Adrenal gland (tissue), 12 donors: Measurements from ENCODE around the gene PCK1. TPM values are rescaled to one million over a fixed set of nuclear protein-coding genes. Genes with fewer than 3 reads are reported as not detected.

Experiments
- DNase-seq, 7 donors: peaks; one replicate each; pipeline ENCODE4 v3.0.0-alpha.2; 2019 to 2020
- H3K27ac ChIP-seq, 5 donors: fragments of 200-600 bp; sonication (generic) in 4 of 5; 1 replicate in 3 of 5; 2 replicates in 2 of 5; pipeline versions ENCODE4 v1.5.1 to v1.8.0; 2016 to 2020; ENCODE audit warnings: mild to moderate bottlenecking in 1 of 5
- H3K27me3 ChIP-seq: fragments of 200-600 bp; 2 replicates; pipeline ENCODE4 v1.8.0; 2021
- H3K36me3 ChIP-seq, 2 donors: fragments of 200-600 bp; replicated peaks in 1 of 2; 1 replicate in 1 of 2; 2 replicates in 1 of 2; pipeline versions ENCODE4 v1.5.1 to v1.8.0; 2018 to 2022
- H3K4me1 ChIP-seq, 2 donors: fragments of 200-600 bp; replicated peaks in 1 of 2; 1 replicate in 1 of 2; 2 replicates in 1 of 2; pipeline versions ENCODE4 v1.5.1 to v1.8.0; 2018 to 2021
- H3K4me3 ChIP-seq, 4 donors: fragments of 200-600 bp; sonication (generic) in 3 of 4; one replicate each; pipeline ENCODE4 v1.5.1; 2016 to 2018
- H3K9me3 ChIP-seq, 3 donors: fragments of 200-600 bp; sonication (generic) in 1 of 3; replicated peaks in 1 of 3; 1 replicate in 2 of 3; 2 replicates in 1 of 3; pipeline versions ENCODE4 v1.5.1 to v1.8.0; 2016 to 2021
- POLR2A ChIP-seq, 2 donors: fragments of 450-650 bp; IDR thresholded peaks; one replicate each; pipeline ENCODE4 v1.6.1; 2017; ENCODE audit warnings: antibody characterized with exemption in 2 of 2, mild to moderate bottlenecking in 2 of 2, moderate library complexity in 1 of 2
- WGBS, 4 donors: extraction: QIAGEN DNeasy Blood & Tissue Kit in 2 of 4; methylation state at CpG; one replicate each; pipeline versions ENCODE4 v1.1.5 to v1.1.7; 2013 to 2017; 5-methylcytosine and 5-hydroxymethylcytosine counted together
- intact Hi-C, 2 donors: fragments of 100-400 bp; cut with DNase I; formaldehyde crosslinking; loops; one replicate each; pipeline versions ENCODE4 v1.14.1 to v1.15.0; 2022 to 2023
- polyA plus RNA-seq, 3 donors: library from polyadenylated mRNA; stranded (reverse); fragments of 200-250 nt in 2 of 3; fragments of 350-450 nt in 1 of 3; fragmentation: Illumina TruSeq in 1 of 3; extraction: RNeasy Lipid Tissue Mini Kit (QIAGEN cat#74804) in 1 of 3; gene quantifications; one replicate each; pipeline ENCODE4 v1.2.3, GENCODE V29; 2013 to 2014
- total RNA-seq, 9 donors: library from RNA; depleted of rRNA in 4 of 9; stranded (reverse); fragments of >200 nt in 4 of 9; fragments of 120-200 nt in 1 of 9; fragmentation: NEBNext Ultra II Directional in 1 of 9; extraction: Animal tissue kit (Norgen Biotek cat#: 25700) in 1 of 9; gene quantifications; one replicate each; pipeline versions ENCODE4 v1.1.0 to v1.2.4, GENCODE V29; 2013 to 2023
- TF ChIP-seq, protein P1 (sequence below), 6 experiments: fragments of 450-650 bp in 4 of 6; fragments of 200-600 bp in 2 of 6; sonication (generic) in 1 of 6; IDR thresholded peaks; 1 replicate in 5 of 6; 2 replicates in 1 of 6; pipeline versions ENCODE4 v1.5.1 to v1.8.0; 2016 to 2021; ENCODE audit warnings: antibody characterized with exemption in 6 of 6, mild to moderate bottlenecking in 2 of 6, moderate library complexity in 1 of 6
- donor health status: healthy with polysubstance abuse.
- donor health status: Bipolar disorder and iron deficiency.
- donor health status: DM: yes; HTN: yes; CAD: no.
- donor health status: DM: no; HTN: no; CAD: no.
- donor health status: DM: no; HTN: no; CAD: no.
- donor health status: DM: yes; HTN: yes; CAD: no.

Gene PCK1
- total and polyA plus RNA-seq, 12 donors: 0.06 to 5.4 (median 0.65) TPM

DNA sequence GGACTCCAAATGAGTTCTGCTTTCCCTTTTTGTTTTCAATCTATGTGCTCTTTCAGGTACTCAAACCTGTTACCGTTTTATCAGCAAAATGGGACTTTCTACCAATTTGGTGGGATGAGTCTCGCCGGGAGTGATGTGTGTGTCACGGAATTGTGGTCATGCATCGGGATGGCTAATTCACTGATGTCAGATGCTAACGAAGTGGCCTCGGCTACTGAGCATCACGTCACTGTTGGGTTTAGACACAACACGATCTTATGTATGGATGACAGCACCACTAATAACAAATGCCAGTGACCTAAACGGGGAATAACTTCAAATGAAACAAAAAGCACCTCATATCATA lies 1.6 kb upstream of the PCK1 start:
- peaks cover 6% of the 10 kb centered on the region for H3K27me3 ChIP-seq
- H3K9me3 ChIP-seq: no peaks in the 10 kb centered on the region
- WGBS, 4 donors: 75 to 86% (median 78%) methylated on average over 10 of the region's 10 CpGs
- no peak for DNase-seq
- no peak overlapping the region for H3K4me3 ChIP-seq
- no peaks in the 10 kb centered on the region for H3K36me3 ChIP-seq
- TF ChIP-seq POLR2A (IDR thresholded peaks at IDR 0.05): no peak
- TF ChIP-seq, protein P1, sequence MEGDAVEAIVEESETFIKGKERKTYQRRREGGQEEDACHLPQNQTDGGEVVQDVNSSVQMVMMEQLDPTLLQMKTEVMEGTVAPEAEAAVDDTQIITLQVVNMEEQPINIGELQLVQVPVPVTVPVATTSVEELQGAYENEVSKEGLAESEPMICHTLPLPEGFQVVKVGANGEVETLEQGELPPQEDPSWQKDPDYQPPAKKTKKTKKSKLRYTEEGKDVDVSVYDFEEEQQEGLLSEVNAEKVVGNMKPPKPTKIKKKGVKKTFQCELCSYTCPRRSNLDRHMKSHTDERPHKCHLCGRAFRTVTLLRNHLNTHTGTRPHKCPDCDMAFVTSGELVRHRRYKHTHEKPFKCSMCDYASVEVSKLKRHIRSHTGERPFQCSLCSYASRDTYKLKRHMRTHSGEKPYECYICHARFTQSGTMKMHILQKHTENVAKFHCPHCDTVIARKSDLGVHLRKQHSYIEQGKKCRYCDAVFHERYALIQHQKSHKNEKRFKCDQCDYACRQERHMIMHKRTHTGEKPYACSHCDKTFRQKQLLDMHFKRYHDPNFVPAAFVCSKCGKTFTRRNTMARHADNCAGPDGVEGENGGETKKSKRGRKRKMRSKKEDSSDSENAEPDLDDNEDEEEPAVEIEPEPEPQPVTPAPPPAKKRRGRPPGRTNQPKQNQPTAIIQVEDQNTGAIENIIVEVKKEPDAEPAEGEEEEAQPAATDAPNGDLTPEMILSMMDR (IDR thresholded peaks at IDR 0.05): no peak
- H3K4me1 ChIP-seq: peaks cover 0 to 4% of the 10 kb centered on the region in 2 donors
- intact Hi-C loops: no loop called here
- no peak overlapping the region for H3K27ac ChIP-seq

DNA sequence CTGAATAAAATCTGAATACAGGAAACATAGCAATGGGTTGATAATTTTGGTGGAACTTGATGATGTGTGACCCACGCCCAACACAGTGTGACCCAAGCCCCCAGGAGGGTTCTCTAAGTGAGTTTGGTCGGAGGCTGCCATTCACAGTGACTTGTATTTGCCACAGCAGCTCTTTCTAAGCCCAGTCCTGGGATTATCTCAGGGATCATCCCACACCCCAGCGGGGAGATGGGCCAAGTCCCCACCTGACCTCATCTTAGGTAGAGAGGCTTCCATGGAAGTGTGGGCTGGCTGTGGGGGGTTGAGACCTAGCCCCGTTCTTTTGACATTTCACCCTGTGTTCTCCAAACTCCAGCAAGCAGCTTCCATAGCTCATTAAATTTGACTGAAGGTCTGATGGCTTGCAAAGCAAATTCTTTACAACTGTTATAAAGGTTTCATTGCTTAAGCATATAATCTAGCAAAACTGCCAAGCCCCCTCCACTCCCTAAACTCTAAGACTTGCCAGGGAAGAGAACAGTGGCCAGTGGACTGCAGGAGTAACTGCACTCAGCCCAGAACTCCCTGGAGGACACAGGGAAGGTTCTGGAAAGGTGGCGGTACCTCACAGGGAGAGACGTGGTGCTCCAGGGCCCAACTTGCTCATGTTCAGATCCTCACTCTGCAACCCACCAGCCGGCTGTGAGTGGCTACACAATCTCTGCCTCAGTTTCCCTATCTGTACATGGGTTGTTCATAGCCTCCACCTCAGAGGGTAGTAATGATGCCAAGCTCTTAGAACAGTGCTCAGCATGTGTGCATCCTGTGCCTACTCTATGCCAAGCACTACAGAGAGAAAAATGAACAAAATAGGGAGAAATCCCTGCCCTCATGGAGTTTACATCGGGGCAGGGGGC lies 1.0 kb upstream of the PCK1 start:
- H3K4me1 ChIP-seq: peaks cover 0 to 4% of the 10 kb centered on the region in 2 donors
- no peak overlapping the region for H3K4me3 ChIP-seq
- H3K9me3 ChIP-seq: no peaks in the 10 kb centered on the region
- intact Hi-C loops: no loop called here
- WGBS, 4 donors: 79 to 90% (median 89%) methylated on average over 6 to 8 of the region's 8 CpGs
- TF ChIP-seq POLR2A (IDR thresholded peaks at IDR 0.05): no peak
- TF ChIP-seq, protein P1 (IDR thresholded peaks at IDR 0.05): no peak
- H3K27me3 ChIP-seq: peaks cover 6% of the 10 kb centered on the region
- H3K27ac ChIP-seq: no peak overlapping the region
- no peaks in the 10 kb centered on the region for H3K36me3 ChIP-seq
- no peak for DNase-seq

DNA sequence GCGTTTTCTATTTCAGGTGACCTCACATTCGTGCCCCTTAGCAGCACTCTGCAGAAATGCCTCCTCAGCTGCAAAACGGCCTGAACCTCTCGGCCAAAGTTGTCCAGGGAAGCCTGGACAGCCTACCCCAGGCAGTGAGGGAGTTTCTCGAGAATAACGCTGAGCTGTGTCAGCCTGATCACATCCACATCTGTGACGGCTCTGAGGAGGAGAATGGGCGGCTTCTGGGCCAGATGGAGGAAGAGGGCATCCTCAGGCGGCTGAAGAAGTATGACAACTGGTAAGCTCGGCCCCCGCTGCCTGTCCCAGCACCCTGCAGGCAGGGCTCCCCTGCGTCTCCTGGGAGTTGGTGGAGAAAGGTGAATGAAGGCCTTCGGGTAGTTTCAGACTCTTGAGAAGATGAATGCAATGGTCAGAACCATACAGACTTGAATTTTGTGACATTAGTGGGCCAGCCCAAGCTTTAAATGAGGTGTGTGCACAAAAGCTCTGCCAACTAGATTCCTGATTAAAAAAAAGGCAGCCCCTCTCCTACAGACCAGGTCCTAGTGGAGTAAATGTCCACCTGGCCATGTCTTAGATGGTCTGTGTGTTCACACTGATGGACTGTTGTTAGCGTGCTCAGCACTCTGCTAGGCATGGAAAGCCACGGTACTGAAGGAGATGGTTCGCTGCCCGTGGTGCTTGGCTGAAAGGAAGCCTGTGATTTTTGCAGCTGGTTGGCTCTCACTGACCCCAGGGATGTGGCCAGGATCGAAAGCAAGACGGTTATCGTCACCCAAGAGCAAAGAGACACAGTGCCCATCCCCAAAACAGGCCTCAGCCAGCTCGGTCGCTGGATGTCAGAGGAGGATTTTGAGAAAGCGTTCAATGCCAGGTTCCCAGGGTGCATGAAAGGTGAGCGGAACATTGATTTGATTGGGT lies 708 bp downstream of the PCK1 start:
- intact Hi-C loops: no loop called here
- Histone ChIP-seq H3K36me3 (no peaks in the 10 kb centered on the region), H3K27ac (no peak overlapping the region), H3K9me3 (no peaks in the 10 kb centered on the region), H3K27me3 (peaks cover 3% of the 10 kb centered on the region), H3K4me1 (peaks cover 0 to 4% of the 10 kb centered on the region in 2 donors), H3K4me3 (no peak overlapping the region)
- no peak for TF ChIP-seq POLR2A (IDR thresholded peaks at IDR 0.05)
- TF ChIP-seq, protein P1 (IDR thresholded peaks at IDR 0.05): no peak
- DNase-seq: no peak
- 83 to 91% (median 86%) methylated on average over 24 of the region's 24 CpGs for WGBS, 4 donors
